DMS153 treated with DMSO at 0.1 percent for 48 hours (cell line): Measurements from ENCODE around the gene NUMA1.

Source experiments
- DNase-seq: peaks from one replicate; lab custom pipeline; 2025; ENCODE audit not compliant: unreplicated experiment; lab: John Stamatoyannopoulos, UW

The NUMA1 gene

GRCh38 chr11:72024069-72024754 is 56.1 kb downstream of the NUMA1 start:
- no peak for DNase-seq

DNA sequence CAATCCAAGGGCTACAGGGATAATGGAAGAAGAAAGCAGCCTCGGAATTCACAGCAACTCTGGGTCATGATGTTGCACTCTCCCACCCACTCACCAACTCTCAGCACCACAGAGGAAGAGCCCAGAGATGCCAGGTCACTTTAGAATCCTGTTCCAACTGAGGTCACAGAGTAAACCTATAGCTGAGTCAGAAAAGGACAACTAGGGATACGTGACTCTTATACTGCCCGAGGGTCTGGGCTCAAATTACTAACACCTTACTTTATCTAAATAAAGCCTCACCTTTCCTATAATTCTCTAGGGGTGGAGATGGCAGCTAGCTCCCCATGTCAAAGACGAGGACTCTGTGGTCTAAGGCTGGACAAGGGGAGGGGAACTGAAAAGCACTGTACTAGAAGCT is 57.0 kb downstream of the NUMA1 start:
- DNase-seq = no peak

- no peak for DNase-seq
Measured at GRCh38 chr11:72018171-72018570, 62.2 kb downstream of the NUMA1 start.

DNA sequence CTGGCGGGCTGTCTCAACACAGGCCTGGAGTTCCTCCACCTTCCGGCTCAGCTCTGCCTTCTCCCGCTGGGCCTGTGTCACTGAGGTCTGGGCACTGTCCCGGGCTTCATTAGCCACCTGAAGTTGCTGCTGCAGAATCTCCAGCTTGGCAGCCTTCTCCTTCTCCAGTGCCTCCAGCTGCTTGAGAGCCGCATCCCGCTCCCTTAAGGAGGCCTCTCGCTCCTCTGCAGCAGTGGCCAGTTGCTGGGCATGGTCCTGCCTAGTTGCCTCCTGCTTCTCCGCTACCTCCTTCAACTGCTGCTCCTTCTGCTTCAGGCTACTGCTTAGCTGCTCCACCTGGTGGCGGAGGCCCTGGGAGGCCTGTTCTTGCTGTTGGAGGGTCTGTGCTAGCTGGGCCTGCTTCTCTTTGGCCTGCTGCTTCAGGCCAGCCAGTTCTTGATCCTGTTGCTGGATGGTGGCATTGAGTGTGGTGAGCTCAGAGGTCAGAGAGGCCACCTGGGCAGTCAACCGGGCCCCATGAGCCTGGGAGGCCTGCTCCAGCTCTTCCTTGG is 64.8 kb downstream of the NUMA1 start:
- no peak for DNase-seq

DNA sequence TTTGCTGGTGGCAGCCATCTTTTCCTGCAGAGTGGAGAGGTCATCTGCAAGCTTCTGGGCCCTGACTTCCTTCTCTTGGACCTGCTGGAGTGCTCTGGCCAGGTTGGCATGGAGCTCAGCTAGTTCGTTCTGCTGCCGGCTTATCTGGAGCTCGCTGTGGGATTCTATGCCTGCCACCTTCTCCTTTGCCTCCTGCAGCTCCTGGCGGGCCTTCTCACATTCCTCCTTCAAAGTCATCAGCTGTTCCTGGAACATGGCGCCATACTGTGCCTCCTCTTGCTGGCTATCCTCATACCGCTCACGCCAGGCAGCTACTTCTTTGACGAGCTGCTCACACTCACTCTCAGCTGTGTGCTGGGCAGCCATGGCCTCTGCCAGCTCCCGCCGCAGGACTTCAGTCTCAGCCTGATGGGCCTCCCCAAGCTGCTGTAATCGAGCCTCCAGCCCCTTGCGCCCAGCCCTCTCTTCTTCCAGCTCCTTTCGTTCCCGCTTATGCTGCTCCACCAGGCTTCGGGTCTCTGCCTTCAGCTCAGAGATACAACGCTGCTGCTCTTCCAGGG is 65.5 kb downstream of the NUMA1 start:
- DNase-seq = no peak

GRCh38 chr11:72013765-72014711 is 66.3 kb downstream of the NUMA1 start:
- no peak for DNase-seq

DNA sequence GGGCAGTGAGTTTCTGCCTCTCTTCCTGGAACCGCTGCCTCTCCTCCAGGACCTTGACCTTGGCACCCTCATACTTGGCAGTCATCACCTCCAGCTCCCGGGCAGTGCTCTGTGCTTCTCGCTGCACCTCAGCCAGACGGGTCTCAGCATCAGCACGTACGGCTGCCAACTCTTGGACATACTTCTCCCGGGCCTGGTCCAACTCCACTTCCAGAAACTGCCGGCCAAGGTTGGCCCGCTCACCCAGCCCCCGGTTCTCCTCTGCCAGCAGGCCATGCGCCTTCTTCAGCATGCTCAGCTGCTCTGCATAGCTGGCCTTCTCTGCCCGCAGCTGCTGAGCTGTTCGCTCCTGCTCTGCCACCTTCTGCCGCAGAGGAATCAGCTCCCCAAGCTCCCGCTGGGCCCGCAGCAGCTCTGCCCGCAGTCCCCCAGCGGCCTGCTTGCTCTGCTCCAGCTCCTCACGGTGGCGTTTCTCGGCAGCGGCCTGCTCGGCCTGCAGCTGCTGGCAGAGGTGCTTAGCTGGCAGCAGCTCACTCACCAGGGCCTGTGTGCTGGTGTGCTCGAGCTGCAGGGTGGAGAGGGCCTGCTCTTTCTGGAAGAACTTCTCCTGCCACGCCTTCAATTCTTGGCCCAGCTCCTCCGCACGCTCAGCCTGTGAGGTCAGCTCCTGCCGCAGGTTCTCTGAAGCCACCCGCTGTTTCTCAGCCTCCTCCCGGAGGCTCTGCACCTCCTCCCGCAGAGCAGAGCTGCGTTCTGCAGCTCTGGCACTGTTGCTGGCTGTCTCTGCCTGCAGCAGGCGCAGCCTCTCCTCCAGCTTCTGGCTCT is 67.2 kb downstream of the NUMA1 start:
- no peak for DNase-seq

- no peak for DNase-seq
Measured at GRCh38 chr11:72012091-72012630, 68.2 kb downstream of the NUMA1 start.

DNA sequence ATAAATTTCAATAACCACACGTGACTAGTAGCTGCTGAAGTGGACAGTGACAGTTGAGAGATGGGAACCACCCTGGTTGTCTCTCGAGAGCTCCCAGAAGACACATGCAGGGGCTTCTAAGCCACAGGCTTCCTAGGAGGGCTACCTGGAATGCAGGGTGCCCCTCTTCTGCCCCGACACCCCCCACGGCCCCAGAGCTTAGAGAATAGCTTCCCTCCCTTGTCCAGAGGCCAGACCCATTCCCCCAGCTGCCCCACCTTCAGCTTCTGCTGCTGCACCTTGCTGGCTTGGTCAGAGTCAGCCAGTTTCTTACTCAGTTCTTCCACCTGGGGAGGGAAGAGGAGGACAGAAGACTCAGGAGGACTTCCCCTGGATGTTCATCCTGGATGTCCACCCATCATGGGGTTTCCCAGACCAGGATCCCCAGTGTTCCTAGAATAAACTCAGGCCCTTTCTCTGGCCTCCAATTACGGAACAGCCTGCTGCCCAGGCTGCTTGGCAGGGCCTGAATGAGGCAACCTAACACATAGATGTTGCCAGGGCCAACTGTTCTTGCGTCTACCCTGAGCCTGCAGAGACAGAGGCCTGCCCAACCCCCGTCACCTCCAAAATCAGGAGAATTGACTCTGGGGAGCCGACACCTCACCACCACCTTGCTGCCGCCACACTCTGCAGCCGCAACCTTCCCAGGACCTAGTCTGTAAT is 69.7 kb downstream of the NUMA1 start:
- DNase-seq = no peak

DNA sequence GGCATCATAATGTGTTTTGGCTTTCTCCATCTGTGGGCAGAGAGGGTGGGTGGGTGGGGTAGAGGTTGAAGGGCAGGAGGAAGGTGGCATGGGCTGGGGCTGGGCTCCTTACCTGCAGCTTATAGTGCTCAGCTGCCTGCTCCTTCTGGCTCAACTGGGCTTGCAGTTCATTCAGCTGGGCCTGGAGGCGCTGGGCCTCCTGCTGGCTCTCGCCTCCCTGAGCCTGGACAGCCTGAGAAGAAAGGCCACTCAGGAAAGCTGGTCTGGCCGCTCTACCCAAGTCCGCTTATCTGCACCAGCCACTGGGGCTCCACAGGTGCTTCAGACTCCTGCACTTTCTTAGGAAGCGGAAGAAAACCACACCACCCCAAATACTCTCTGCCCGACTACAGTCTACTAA is 71.2 kb downstream of the NUMA1 start:
- DNase-seq = no peak

GRCh38 chr11:72008728-72009127 is 71.6 kb downstream of the NUMA1 start:
- DNase-seq = no peak

- no peak for DNase-seq
Measured at GRCh38 chr11:72007587-72007986, 72.8 kb downstream of the NUMA1 start.

DNA sequence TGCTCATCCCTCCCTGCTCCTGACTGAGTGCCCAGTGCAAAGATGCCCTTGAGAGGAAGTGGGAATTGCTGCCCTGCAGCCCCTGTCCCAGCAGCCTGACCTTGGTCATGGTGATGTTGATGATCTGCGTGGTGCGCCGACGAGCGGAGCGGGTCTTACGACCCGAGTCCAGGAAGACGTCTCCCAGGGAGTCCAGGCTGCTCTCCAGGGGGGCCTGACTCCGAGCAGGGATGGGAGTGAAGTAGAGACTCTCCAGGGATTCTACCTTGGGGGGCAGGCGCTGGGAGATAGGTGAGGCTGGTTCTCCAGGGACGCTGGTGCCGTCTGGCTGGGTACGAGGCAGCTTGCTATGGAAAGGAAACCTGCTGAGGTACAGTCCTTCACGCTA is 73.3 kb downstream of the NUMA1 start:
- no peak for DNase-seq

DNA sequence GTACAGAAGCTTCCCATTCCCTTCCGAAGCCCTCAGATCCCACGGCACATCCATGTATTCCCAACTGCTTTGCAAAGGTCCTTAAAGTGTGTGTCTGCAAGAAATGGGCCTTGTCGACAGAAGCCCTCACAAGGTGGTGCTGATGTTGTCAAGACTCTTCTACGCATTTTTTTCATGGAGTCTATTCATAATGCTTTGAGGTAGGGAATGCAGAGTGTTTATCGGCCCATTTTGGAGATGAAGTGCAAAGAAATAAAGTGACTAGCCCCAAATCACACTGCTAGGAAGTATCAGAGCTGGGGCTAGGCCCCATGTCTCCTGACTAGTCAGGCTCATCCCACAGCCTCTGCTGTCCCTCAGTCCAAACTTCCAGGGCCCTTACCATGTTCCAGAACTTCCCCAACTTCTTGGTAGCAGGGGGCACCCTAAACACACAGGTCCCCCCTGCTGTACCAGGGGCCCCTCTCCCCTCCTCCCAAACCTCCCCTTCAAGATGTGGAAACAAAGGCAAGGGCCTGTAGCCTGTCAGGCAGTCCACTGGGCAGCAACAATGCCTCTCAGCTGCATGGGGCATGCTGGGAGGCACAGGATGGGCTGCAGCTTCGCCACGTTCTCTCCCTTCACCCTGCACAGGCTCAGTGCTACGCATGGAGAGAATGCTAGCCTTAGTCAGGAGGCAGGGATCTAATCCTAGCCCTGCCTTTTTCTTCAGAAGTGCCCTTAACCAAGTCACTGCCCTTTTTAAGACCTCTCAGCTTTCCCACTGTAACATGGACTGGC is 73.8 kb downstream of the NUMA1 start:
- DNase-seq = no peak

DNA sequence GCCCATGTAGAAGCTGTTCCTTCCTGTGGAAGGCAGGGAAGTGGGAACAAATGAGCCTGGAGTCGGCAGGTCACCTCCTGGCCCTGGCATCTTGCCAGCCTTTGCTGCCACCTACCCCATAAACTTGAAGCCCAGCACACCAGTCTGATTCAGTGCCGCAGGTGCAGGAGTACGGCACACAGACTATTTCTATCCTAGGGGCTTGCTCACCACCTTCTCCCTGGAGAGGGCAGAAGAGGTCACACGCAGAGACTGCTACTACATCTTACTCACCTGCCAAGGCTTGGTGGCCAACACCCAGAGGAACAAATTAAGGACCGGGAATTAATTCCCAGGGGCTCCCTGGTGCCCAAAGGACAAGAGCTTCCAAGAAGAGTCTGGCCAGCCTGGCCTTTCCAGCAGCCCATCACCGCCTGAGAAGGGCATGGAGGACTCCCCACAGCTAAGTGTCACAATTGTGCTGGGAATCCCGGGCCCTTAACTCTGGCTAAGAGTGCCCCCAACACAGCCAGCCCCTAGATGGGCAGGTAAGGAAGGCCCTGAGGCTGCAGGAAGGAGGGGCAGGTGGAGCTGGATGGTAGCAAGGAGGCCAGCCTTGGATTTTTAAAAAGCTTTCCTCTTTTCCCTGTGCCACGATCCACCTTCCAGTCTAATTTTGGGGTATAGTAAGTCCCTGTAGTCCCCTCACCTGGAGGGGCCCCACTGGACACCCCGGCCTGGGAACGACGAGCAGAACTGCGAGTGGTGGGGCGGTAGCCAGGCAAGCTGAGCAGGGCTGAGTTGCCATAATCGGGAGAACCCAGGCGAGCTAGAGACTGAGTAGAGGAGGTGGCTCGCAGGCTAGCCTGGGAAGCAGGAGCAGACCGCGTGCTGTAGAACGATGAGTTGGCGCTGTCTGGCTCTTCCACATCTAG is 74.7 kb downstream of the NUMA1 start:
- DNase-seq = no peak

DNA sequence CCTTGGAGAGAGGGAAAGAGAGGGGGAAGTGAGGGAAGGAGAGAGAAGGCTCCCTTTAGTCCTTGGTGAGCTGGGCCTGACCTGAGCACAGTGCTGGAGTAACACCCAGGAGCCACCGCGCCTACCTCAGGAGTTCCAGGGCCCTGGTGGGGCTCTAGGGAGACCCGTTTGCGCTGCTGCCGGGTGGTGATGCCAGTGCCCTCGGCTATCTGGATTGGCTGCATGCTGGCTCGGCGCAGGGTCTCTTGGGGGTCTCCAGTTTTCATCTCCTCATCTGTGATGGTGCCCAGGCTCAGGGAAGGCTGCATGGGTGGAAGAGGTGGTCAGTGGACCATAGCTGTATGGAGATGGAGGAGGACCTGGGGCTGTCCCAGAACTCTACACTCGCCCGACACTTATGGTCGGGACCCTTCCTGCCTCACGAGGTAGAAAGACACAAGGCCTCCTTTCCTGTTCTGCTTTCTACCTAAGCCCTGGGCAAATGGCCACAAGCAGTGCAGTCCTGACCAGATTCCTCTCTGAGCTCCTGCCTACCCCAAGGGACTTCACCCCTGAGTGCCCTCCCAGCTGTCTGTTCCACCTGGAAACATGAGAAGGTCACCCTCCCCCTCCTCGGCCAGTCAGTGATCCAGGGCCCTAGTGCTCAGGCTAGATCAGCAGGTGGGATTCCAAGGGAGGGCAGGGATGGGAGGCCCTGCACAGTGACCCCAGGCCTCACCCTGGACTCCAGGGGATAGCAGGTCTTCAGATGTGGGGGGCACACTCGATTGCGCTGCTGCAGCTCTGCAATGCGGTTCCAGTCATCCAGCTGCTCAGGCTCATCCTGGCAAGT is 75.6 kb downstream of the NUMA1 start:
- DNase-seq = no peak

DNA sequence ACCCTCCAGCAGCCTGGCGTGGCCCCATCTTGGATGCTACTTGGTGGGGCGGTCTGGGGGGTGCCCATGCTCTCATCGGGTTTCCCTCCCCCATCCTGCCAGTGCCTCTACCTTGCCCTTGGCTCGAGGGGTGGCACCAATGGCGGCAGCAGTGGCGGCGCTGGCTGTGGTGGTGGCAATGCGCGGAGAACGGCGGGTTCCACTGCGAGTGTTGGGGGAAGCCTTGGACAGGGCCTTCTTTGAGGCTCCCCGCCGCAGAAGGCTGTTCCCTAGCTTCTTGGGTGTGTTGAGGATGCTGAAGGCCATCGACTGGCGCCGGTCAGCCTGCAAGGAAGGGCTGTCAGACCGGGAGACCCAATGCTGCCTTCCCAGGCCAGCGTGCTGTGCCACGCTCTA is 76.6 kb downstream of the NUMA1 start:
- DNase-seq = no peak
